CD4-positive, alpha-beta T cell treated with Interleukin-15 for 4 hours (primary cell): ENCODE measurements around the gene PACS2.
"Not testable (repeated sequence)": the region's sequence is repeated elsewhere in the genome, so short reads cannot be mapped to it uniquely, and the experiment has no call there.

Experiments used
- DNase-seq: peaks from one replicate; pipeline ENCODE4 v3.0.0-alpha.2; 2020; ENCODE audit warnings: low spot score

The PACS2 gene

GRCh38 chr14:105333020-105333490, 18.5 kb downstream of the PACS2 start:
- no peak for DNase-seq

GRCh38 chr14:105333613-105334364, 19.2 kb downstream of the PACS2 start:
- no peak for DNase-seq

GRCh38 chr14:105334383-105335230, 20.1 kb downstream of the PACS2 start:
- DNase-seq: no peak

- DNase-seq: not testable (repeated sequence)
Observed at GRCh38 chr14:105335231-105335542, 20.6 kb downstream of the PACS2 start.

- DNase-seq: no peak
Observed at GRCh38 chr14:105335735-105336476, 21.4 kb downstream of the PACS2 start.

- no peak for DNase-seq
Observed at GRCh38 chr14:105336477-105337287, 22.1 kb downstream of the PACS2 start.

- no peak for DNase-seq
Observed at GRCh38 chr14:105337433-105337832, 22.9 kb downstream of the PACS2 start.

- no peak for DNase-seq
Observed at GRCh38 chr14:105337966-105338741, 23.6 kb downstream of the PACS2 start.

GRCh38 chr14:105340821-105341733, 26.5 kb downstream of the PACS2 start:
- DNase-seq: no peak

- no peak for DNase-seq
Observed at GRCh38 chr14:105343194-105343593, 28.6 kb downstream of the PACS2 start.

GRCh38 chr14:105346200-105346533, 31.6 kb downstream of the PACS2 start:
- DNase-seq: no peak

- DNase-seq: no peak
Observed at GRCh38 chr14:105346876-105347586, 32.5 kb downstream of the PACS2 start.

- DNase-seq: no peak
Observed at GRCh38 chr14:105347587-105347968, 33.0 kb downstream of the PACS2 start.

- no peak for DNase-seq
Observed at GRCh38 chr14:105348169-105348944, 33.8 kb downstream of the PACS2 start.

- no peak for DNase-seq
Observed at GRCh38 chr14:105348945-105349699, 34.6 kb downstream of the PACS2 start.

GRCh38 chr14:105349992-105350391, 35.4 kb downstream of the PACS2 start:
- DNase-seq: no peak

GRCh38 chr14:105350450-105351244, 36.1 kb downstream of the PACS2 start:
- no peak for DNase-seq
